HepG2 (cell line): ENCODE measurements around the gene PPP3R1. TPM values are rescaled to one million over a fixed set of nuclear protein-coding genes. Genes with fewer than 3 reads are reported as not detected.

Experiments
- DMAP1 ChIP-seq: IDR thresholded peaks from 2 replicates; pipeline ENCODE4 v1.6.1; 2016
- DR1 ChIP-seq: sonication (generic); formaldehyde crosslinking; IDR thresholded peaks from 2 replicates; pipeline ENCODE4 v1.8.0; 2021; ENCODE audit warnings: mild to moderate bottlenecking, missing genetic modification reagents, inconsistent platforms
- GABPB1 ChIP-seq: IDR thresholded peaks from 2 replicates; pipeline ENCODE4 v1.6.1; 2016; ENCODE audit warnings: mild to moderate bottlenecking, missing genetic modification reagents, moderate library complexity, missing compliant biosample characterization
- GATAD2A ChIP-seq: IDR thresholded peaks from 2 replicates; pipeline ENCODE4 v1.6.1; 2016
- NFKB2 ChIP-seq: sonication (generic); formaldehyde crosslinking; IDR thresholded peaks from 2 replicates; pipeline ENCODE4 v1.4.0; 2020; ENCODE audit warnings: missing genetic modification reagents, borderline replicate concordance
- NR2F2 ChIP-seq: IDR thresholded peaks from 2 replicates; pipeline ENCODE4 v1.6.1; 2012; ENCODE audit warnings: low read depth, inconsistent platforms, borderline replicate concordance
- SOX6 ChIP-seq, 2 experiments: fragments of 450-650 bp in 1 of 2; sonication (generic) in 1 of 2; formaldehyde crosslinking in 1 of 2; IDR thresholded peaks; 2 replicates each; pipeline versions ENCODE4 v1.4.0 to v1.6.1; 2017 to 2020; ENCODE audit warnings: antibody characterized with exemption in 1 of 2, mild to moderate bottlenecking in 1 of 2, missing genetic modification reagents in 1 of 2
- SSRP1 ChIP-seq: IDR thresholded peaks from 2 replicates; pipeline ENCODE4 v1.6.1; 2016; ENCODE audit warnings: control low read depth
- ZFY ChIP-seq: sonication (generic); formaldehyde crosslinking; IDR thresholded peaks from 2 replicates; pipeline ENCODE4 v1.4.0; 2020; ENCODE audit warnings: missing genetic modification reagents
- ZNF331 ChIP-seq: sonication (generic); formaldehyde crosslinking; IDR thresholded peaks from 2 replicates; pipeline ENCODE4 v1.4.0; 2020; ENCODE audit warnings: missing genetic modification reagents
- ZNF337 ChIP-seq: sonication (generic); formaldehyde crosslinking; IDR thresholded peaks from 2 replicates; pipeline ENCODE4 v1.5.1; 2020; ENCODE audit warnings: missing genetic modification reagents, low read depth, mild to moderate bottlenecking, borderline replicate concordance
- ZNF547 ChIP-seq: sonication (generic); formaldehyde crosslinking; IDR thresholded peaks from 2 replicates; pipeline ENCODE4 v1.5.1; 2020; ENCODE audit warnings: mild to moderate bottlenecking, missing genetic modification reagents
- ZNF567 ChIP-seq: sonication (generic); formaldehyde crosslinking; IDR thresholded peaks from 2 replicates; pipeline ENCODE4 v1.8.1; 2023; ENCODE audit warnings: mild to moderate bottlenecking, missing genetic modification reagents, borderline replicate concordance
- polyA plus RNA-seq, 8 experiments: library from polyadenylated mRNA; depleted of rRNA in 3 of 8; stranded (reverse) in 7 of 8; unstranded in 1 of 8; fragments of >200 nt; fragmentation: Illumina TruSeq in 4 of 8; extraction: Trizol in 4 of 8; gene quantifications; 2 replicates each; pipeline versions ENCODE4 v1.2.1 to v1.2.3, GENCODE V29; 2011 to 2016; ENCODE audit warnings: low read depth in 4 of 8, missing spikeins in 1 of 8, mixed read lengths in 1 of 8; ENCODE audit not compliant: insufficient read depth in 1 of 8
- total RNA-seq, 5 experiments: library from RNA; depleted of rRNA; stranded (reverse); fragments of >200 nt; fragmentation: Illumina TruSeq; extraction: Trizol; gene quantifications; 2 replicates each; pipeline ENCODE4 v1.2.3, GENCODE V29; 2016; ENCODE audit warnings: low read depth in 1 of 5
- TF ChIP-seq, protein P1 (sequence below): sonication (generic); formaldehyde crosslinking; IDR thresholded peaks from 2 replicates; pipeline ENCODE4 v1.4.0; 2020; ENCODE audit warnings: missing genetic modification reagents
- TF ChIP-seq, protein P2 (sequence below): IDR thresholded peaks from 2 replicates; pipeline ENCODE4 v1.6.1; 2016; ENCODE audit warnings: low read depth, borderline replicate concordance
- TF ChIP-seq, protein P3 (sequence below), 2 experiments: IDR thresholded peaks; 2 replicates each; pipeline ENCODE4 v1.6.1; 2011 to 2012; ENCODE audit warnings: low read length in 2 of 2, borderline replicate concordance in 1 of 2, low read depth in 1 of 2, mild to moderate bottlenecking in 1 of 2, moderate library complexity in 1 of 2
- TF ChIP-seq, protein P4 (sequence below): sonication (generic); formaldehyde crosslinking; IDR thresholded peaks from 2 replicates; pipeline ENCODE4 v1.8.0; 2022; ENCODE audit warnings: missing genetic modification reagents, mild to moderate bottlenecking, borderline replicate concordance
- TF ChIP-seq, protein P5 (sequence below): IDR thresholded peaks from 2 replicates; pipeline ENCODE4 v1.6.1; 2016; ENCODE audit warnings: missing biosample characterization, missing genetic modification reagents, low read depth

PPP3R1 gene
- total and polyA plus RNA-seq, 2 of the 13 experiments (the other 11 are each of a cell fraction or from before 2014, with no cell fraction given) = 11.6 to 25.7 TPM

DNA sequence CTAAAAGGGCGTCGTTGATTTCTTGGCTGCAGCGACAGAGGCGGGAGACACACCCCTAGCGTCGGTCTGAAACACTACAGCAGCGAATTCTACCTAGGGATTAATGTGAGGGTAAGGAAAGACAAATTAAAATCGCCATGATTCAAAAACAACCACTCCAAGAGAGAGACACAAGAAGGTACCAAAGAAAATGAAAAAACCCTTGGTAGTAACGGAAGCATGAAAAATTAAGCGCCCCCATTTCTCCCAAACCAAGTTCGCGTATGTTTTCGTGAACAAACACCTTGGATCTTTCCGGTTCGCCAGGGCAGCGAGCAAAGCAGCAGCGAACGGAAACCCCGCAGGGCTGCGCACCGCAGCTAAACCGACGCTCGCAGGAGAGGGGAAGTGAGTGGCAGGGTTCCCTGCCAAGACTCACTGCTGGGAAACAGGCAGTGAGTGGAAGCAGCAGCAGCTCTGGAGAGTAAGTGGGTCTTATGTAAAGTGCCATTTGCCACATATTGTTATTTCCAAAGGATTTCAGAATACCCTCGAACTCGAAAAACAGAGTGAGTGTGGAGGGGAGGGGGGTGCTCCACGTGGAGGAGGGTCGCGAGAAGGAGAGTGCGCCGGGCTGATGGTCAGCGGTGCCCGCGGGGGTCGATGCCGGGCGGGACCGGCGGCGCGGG is 1.0 kb downstream of the PPP3R1 start (continued):
- TF ChIP-seq, protein P1, sequence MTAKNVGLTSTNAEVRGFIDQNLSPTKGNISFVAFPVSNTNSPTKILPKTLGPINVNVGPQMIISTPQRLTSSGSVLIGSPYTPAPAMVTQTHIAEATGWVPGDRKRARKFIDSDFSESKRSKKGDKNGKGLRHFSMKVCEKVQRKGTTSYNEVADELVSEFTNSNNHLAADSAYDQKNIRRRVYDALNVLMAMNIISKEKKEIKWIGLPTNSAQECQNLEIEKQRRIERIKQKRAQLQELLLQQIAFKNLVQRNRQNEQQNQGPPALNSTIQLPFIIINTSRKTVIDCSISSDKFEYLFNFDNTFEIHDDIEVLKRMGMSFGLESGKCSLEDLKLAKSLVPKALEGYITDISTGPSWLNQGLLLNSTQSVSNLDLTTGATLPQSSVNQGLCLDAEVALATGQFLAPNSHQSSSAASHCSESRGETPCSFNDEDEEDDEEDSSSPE = peak; percentile 58; the same call in 1 of the 2 replicates
- no peak for TF ChIP-seq NR2F2
- peak; percentile 62; the same call in 1 of the 2 replicates for TF ChIP-seq DMAP1 (CRISPR knock-in tag)
- TF ChIP-seq, protein P2, sequence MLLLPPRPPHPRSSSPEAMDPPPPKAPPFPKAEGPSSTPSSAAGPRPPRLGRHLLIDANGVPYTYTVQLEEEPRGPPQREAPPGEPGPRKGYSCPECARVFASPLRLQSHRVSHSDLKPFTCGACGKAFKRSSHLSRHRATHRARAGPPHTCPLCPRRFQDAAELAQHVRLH = 0 out of 2 replicates have a peak, but pooled peaks have one; percentile 21
- TF ChIP-seq, protein P3, sequence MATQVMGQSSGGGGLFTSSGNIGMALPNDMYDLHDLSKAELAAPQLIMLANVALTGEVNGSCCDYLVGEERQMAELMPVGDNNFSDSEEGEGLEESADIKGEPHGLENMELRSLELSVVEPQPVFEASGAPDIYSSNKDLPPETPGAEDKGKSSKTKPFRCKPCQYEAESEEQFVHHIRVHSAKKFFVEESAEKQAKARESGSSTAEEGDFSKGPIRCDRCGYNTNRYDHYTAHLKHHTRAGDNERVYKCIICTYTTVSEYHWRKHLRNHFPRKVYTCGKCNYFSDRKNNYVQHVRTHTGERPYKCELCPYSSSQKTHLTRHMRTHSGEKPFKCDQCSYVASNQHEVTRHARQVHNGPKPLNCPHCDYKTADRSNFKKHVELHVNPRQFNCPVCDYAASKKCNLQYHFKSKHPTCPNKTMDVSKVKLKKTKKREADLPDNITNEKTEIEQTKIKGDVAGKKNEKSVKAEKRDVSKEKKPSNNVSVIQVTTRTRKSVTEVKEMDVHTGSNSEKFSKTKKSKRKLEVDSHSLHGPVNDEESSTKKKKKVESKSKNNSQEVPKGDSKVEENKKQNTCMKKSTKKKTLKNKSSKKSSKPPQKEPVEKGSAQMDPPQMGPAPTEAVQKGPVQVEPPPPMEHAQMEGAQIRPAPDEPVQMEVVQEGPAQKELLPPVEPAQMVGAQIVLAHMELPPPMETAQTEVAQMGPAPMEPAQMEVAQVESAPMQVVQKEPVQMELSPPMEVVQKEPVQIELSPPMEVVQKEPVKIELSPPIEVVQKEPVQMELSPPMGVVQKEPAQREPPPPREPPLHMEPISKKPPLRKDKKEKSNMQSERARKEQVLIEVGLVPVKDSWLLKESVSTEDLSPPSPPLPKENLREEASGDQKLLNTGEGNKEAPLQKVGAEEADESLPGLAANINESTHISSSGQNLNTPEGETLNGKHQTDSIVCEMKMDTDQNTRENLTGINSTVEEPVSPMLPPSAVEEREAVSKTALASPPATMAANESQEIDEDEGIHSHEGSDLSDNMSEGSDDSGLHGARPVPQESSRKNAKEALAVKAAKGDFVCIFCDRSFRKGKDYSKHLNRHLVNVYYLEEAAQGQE (IDR thresholded peaks at IDR 0.05; ENCODE audit: borderline replicate concordance in 1 of 2, low read depth in 1 of 2, low read length in 2 of 2) = no peak; a peak in 1 of 4 replicates
- 0 out of 2 replicates have a peak, but pooled peaks have one; percentile 32 for TF ChIP-seq SSRP1
- peak; percentile 46; the same call in 1 of the 2 replicates for TF ChIP-seq ZFY (CRISPR knock-in tag)
- TF ChIP-seq DR1 = peak; percentile 31; the same call in 1 of the 2 replicates
- 0 out of 2 replicates have a peak, but pooled peaks have one; percentile 27 for TF ChIP-seq NFKB2 (CRISPR knock-in tag)
- TF ChIP-seq, protein P4, sequence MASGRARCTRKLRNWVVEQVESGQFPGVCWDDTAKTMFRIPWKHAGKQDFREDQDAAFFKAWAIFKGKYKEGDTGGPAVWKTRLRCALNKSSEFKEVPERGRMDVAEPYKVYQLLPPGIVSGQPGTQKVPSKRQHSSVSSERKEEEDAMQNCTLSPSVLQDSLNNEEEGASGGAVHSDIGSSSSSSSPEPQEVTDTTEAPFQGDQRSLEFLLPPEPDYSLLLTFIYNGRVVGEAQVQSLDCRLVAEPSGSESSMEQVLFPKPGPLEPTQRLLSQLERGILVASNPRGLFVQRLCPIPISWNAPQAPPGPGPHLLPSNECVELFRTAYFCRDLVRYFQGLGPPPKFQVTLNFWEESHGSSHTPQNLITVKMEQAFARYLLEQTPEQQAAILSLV = 0 out of 2 replicates have a peak, but pooled peaks have one; percentile 47
- peak; percentile 69; the same call in 1 of the 2 replicates for TF ChIP-seq ZNF337 (CRISPR knock-in tag)
- TF ChIP-seq, protein P5, sequence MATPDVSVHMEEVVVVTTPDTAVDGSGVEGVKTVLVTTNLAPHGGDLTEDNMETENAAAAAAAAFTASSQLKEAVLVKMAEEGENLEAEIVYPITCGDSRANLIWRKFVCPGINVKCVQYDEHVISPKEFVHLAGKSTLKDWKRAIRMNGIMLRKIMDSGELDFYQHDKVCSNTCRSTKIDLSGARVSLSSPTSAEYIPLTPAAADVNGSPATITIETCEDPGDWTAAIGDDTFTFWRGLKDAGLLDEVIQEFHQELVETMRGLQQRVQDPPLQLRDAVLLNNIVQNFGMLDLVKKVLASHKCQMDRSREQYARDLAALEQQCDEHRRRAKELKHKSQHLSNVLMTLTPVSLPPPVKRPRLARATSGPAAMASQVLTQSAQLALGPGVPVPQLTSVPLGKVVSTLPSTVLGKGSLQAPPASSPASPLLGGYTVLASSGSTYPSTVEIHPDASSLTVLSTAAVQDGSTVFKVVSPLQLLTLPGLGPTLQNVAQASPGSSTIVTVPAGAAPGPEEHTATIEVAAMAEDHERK (CRISPR knock-in tag) = no peak
- TF ChIP-seq SOX6 (IDR thresholded peaks at IDR 0.05) = no peak
- peak; percentile 37; the same call in 1 of the 2 replicates for TF ChIP-seq SOX6 (CRISPR knock-in tag; IDR thresholded peaks at IDR 0.05)
- TF ChIP-seq ZNF567 (CRISPR knock-in tag) = no peak
- TF ChIP-seq GATAD2A (CRISPR knock-in tag) = peak; percentile 55; the same call in 1 of the 2 replicates
- TF ChIP-seq GABPB1 (CRISPR knock-in tag) = peak; percentile 46
- peak; percentile 46; the same call in 1 of the 2 replicates for TF ChIP-seq ZNF547
- TF ChIP-seq ZNF331 (CRISPR knock-in tag) = 0 out of 2 replicates have a peak, but pooled peaks have one; percentile 15
